ENCODE measurements around the gene PIEZO1. TPM values are rescaled to one million over a fixed set of nuclear protein-coding genes. Genes with fewer than 3 reads are reported as not detected.

Gene PIEZO1
- total and polyA plus RNA-seq, 9 of the 15 experiments (the other 6 are each of a cell fraction or from before 2014, with no cell fraction given) = 3.6 to 432 (median 131) TPM

DNA sequence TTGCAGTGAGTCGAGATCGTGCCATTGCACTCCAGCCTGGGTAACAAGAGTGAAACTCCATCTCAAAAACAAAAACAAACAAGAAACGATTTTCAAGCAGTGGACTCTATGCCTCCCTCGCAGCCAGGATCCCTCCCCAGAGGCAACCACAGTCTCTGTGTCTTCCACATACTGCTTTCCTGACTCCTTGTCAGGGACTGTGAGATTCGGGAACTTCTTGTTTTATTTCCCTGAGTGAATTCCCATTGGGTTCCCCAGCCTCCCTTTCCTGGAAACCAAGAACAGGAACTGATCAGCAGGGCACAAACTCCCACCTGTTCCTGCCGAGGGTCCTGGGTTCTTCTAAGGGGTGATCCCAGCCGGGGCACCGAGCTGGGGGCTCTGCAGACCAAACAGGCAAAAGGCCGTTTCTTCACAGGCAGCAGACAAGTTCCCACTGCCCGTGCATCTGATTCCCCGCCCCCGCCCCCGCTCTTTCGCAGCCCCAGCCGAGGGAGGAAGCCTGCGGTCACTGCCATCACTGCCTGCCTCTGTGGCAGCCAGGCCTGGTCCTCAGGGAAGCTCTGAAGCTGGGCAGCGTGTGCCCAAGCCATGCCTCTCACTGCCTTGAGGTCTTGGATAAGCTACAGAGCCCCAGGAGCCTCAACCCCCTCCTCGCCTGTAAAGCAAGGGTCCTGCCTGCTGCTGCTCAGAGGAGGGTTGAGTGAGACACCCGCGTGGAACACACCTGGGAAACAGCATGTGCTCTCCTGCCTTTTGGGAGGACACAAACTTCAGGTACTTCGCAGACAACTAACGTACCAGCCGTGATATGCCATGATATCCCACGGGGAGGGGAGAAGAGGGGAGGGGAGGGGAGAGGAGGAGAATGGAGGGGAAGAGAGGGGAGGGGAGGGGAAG, 5.5 kb upstream of the PIEZO1 start (continued):
- TF ChIP-seq, protein P1, sequence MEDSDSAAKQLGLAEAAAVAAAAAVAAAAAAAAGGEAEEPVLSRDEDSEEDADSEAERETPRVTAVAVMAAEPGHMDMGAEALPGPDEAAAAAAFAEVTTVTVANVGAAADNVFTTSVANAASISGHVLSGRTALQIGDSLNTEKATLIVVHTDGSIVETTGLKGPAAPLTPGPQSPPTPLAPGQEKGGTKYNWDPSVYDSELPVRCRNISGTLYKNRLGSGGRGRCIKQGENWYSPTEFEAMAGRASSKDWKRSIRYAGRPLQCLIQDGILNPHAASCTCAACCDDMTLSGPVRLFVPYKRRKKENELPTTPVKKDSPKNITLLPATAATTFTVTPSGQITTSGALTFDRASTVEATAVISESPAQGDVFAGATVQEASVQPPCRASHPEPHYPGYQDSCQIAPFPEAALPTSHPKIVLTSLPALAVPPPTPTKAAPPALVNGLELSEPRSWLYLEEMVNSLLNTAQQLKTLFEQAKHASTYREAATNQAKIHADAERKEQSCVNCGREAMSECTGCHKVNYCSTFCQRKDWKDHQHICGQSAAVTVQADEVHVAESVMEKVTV (CRISPR knock-in tag; IDR thresholded peaks at IDR 0.05) = no peak
- TF ChIP-seq, protein P2, sequence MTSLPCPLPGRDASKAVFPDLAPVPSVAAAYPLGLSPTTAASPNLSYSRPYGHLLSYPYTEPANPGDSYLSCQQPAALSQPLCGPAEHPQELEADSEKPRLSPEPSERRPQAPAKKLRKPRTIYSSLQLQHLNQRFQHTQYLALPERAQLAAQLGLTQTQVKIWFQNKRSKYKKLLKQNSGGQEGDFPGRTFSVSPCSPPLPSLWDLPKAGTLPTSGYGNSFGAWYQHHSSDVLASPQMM (CRISPR knock-in tag; IDR thresholded peaks at IDR 0.05) = no peak
- TF ChIP-seq, protein P3, sequence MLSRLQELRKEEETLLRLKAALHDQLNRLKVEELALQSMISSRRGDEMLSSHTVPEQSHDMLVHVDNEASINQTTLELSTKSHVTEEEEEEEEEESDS (CRISPR knock-in tag; IDR thresholded peaks at IDR 0.05) = no peak
- TF ChIP-seq ZNF436 (CRISPR knock-in tag; IDR thresholded peaks at IDR 0.05) (no peak), ZC3H11A (IDR thresholded peaks at IDR 0.05; ENCODE audit: low read depth, low read length) (no peak), IFI16 (CRISPR knock-in tag; IDR thresholded peaks at IDR 0.05) (no peak), YBX1 (IDR thresholded peaks at IDR 0.05) (no peak), CBX8 (IDR thresholded peaks at IDR 0.05; ENCODE audit: borderline replicate concordance, extremely low read depth, low read depth, low read length, poor library complexity, severe bottlenecking) (no peak), PTRF (tag; IDR thresholded peaks at IDR 0.05) (no peak), DDX20 (tag; IDR thresholded peaks at IDR 0.05; ENCODE audit: low read depth) (no peak), PCBP1 (IDR thresholded peaks at IDR 0.05; ENCODE audit: low read depth, low read length, poor library complexity, severe bottlenecking) (no peak), MXI1 (IDR thresholded peaks at IDR 0.05; ENCODE audit: low read depth, low read length) (no peak), SMARCE1 (IDR thresholded peaks at IDR 0.05) (peak; percentile 52; the same call in 1 of the 2 replicates), EP400 (IDR thresholded peaks at IDR 0.05) (0 out of 2 replicates have a peak, but pooled peaks have one; percentile 13), ARID2 (IDR thresholded peaks at IDR 0.05) (no peak)
- TF ChIP-seq, protein P4, sequence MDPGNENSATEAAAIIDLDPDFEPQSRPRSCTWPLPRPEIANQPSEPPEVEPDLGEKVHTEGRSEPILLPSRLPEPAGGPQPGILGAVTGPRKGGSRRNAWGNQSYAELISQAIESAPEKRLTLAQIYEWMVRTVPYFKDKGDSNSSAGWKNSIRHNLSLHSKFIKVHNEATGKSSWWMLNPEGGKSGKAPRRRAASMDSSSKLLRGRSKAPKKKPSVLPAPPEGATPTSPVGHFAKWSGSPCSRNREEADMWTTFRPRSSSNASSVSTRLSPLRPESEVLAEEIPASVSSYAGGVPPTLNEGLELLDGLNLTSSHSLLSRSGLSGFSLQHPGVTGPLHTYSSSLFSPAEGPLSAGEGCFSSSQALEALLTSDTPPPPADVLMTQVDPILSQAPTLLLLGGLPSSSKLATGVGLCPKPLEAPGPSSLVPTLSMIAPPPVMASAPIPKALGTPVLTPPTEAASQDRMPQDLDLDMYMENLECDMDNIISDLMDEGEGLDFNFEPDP (CRISPR knock-in tag; IDR thresholded peaks at IDR 0.05) = no peak
- TF ChIP-seq, protein P5, sequence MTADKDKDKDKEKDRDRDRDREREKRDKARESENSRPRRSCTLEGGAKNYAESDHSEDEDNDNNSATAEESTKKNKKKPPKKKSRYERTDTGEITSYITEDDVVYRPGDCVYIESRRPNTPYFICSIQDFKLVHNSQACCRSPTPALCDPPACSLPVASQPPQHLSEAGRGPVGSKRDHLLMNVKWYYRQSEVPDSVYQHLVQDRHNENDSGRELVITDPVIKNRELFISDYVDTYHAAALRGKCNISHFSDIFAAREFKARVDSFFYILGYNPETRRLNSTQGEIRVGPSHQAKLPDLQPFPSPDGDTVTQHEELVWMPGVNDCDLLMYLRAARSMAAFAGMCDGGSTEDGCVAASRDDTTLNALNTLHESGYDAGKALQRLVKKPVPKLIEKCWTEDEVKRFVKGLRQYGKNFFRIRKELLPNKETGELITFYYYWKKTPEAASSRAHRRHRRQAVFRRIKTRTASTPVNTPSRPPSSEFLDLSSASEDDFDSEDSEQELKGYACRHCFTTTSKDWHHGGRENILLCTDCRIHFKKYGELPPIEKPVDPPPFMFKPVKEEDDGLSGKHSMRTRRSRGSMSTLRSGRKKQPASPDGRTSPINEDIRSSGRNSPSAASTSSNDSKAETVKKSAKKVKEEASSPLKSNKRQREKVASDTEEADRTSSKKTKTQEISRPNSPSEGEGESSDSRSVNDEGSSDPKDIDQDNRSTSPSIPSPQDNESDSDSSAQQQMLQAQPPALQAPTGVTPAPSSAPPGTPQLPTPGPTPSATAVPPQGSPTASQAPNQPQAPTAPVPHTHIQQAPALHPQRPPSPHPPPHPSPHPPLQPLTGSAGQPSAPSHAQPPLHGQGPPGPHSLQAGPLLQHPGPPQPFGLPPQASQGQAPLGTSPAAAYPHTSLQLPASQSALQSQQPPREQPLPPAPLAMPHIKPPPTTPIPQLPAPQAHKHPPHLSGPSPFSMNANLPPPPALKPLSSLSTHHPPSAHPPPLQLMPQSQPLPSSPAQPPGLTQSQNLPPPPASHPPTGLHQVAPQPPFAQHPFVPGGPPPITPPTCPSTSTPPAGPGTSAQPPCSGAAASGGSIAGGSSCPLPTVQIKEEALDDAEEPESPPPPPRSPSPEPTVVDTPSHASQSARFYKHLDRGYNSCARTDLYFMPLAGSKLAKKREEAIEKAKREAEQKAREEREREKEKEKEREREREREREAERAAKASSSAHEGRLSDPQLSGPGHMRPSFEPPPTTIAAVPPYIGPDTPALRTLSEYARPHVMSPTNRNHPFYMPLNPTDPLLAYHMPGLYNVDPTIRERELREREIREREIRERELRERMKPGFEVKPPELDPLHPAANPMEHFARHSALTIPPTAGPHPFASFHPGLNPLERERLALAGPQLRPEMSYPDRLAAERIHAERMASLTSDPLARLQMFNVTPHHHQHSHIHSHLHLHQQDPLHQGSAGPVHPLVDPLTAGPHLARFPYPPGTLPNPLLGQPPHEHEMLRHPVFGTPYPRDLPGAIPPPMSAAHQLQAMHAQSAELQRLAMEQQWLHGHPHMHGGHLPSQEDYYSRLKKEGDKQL (CRISPR knock-in tag; IDR thresholded peaks at IDR 0.05; ENCODE audit: borderline replicate concordance) = no peak
